ENCODE results near the gene KRT25.

KRT25 gene

DNA sequence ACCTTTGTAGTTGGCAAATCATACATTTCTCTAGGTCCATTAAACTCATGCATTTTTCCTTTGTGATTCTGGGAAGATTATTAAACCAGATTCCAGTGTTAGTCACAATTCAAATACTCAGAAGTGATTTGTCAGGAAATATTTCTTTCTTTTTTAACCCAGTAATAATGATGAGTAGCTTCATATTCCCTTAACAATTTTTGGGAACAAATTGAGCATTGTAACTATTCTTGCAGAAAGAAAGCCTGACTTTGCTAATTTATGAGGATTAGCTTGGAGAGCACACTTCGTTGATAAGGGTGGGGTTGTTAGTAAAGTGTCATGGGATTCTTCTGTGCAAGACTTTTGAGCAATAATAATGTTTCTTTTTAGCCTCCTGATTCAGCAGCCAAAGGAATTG is 32.9 kb downstream of the KRT25 start:
- Histone ChIP-seq H3K9me3 (ENCODE audit: control insufficient read depth in 2 of 2, low read length in 2 of 2) (no peaks in the 10 kb centered on the region), H3K4me1 (ENCODE audit: control insufficient read depth, insufficient read depth, low read length) (no peaks in the 10 kb centered on the region), H3K36me3 (ENCODE audit: control insufficient read depth in 2 of 2, insufficient read depth in 2 of 2, low read length in 2 of 2) (no peaks in the 10 kb centered on the region), H3K27me3 (ENCODE audit: control insufficient read depth in 1 of 2, insufficient read depth in 2 of 2, low read length in 2 of 2) (no peaks in the 10 kb centered on the region), H3K9ac (ENCODE audit: low read length in 2 of 2) (no peak overlapping the region), H3K27ac (ENCODE audit: low read length) (no peak overlapping the region), H3K4me3 (ENCODE audit: low read length in 2 of 2) (no peak overlapping the region)

DNA sequence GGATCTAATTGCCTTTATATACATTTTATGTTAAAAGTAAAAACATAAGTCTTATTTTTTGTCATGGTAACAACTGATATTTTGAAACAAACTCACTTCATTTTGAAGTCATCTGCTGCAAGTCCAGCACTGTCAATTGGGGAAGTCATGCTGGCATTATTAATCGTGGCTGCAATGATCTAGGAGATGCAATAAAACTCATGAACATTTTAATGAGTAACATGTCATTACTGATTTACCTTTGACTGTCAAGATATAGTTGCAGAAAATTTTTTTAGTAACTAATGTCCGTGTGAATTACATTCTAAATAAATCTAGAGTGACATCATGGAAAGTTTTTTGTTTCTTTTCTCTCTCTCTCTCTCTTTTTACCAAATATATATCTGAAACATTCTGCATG is 34.2 kb downstream of the KRT25 start:
- H3K4me1 ChIP-seq (ENCODE audit: control insufficient read depth, insufficient read depth, low read length), result no peaks in the 10 kb centered on the region
- no peaks in the 10 kb centered on the region for H3K9me3 ChIP-seq (ENCODE audit: control insufficient read depth in 2 of 2, low read length in 2 of 2)
- H3K9ac ChIP-seq (ENCODE audit: low read length in 2 of 2), result no peak overlapping the region
- no peaks in the 10 kb centered on the region for H3K36me3 ChIP-seq (ENCODE audit: control insufficient read depth in 2 of 2, insufficient read depth in 2 of 2, low read length in 2 of 2)
- no peak overlapping the region for H3K4me3 ChIP-seq (ENCODE audit: low read length in 2 of 2)
- H3K27ac ChIP-seq (ENCODE audit: low read length), result no peak overlapping the region
- H3K27me3 ChIP-seq (ENCODE audit: control insufficient read depth in 1 of 2, insufficient read depth in 2 of 2, low read length in 2 of 2), result peaks cover 0 to 2% of the 10 kb centered on the region in 2 donors

DNA sequence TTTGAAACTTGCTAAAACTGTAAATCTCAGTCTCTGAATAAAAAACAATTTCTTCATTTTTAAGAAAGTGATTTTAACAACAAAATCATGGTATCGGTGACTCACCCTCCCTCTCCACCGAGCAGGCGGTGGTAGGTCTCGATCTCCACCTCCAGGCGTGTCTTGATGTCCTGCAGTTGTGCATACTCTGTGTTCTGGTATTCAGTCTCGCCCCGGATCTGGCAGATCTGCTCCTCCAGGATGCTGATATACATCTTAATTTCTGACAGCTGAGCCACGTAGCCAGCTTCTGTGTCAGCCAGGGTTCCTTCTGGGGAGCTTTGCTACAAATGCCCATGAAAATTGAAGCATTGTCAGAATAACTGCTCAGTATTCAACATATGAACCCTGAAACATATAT is 36.2 kb downstream of the KRT25 start:
- Histone ChIP-seq H3K9ac (ENCODE audit: low read length in 2 of 2) (no peak overlapping the region), H3K9me3 (ENCODE audit: control insufficient read depth in 2 of 2, low read length in 2 of 2) (no peaks in the 10 kb centered on the region), H3K27me3 (ENCODE audit: control insufficient read depth in 1 of 2, insufficient read depth in 2 of 2, low read length in 2 of 2) (peaks cover 2 to 5% of the 10 kb centered on the region in 2 donors), H3K4me1 (ENCODE audit: control insufficient read depth, insufficient read depth, low read length) (no peaks in the 10 kb centered on the region), H3K27ac (ENCODE audit: low read length) (no peak overlapping the region), H3K4me3 (ENCODE audit: low read length in 2 of 2) (no peak overlapping the region), H3K36me3 (ENCODE audit: control insufficient read depth in 2 of 2, insufficient read depth in 2 of 2, low read length in 2 of 2) (no peaks in the 10 kb centered on the region)

DNA sequence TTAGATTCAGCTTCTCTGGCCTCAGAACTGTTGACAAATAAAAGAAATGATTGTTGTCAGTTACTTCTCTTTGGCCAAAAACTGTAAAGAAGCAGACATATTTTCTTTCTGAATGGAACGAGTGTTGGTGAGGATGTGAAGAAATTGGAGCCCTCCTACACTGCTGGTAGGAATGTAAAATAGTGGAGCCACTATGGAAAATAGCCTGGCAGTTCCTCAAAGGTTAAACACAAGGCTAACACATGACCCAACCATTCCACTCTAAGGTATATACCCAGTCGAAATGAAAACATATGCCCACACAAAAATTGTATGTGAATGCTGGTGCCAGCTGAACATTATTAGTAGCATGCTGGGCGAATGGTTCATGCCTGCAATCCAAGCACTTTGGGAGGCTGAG is 37.4 kb downstream of the KRT25 start:
- no peaks in the 10 kb centered on the region for H3K4me1 ChIP-seq (ENCODE audit: control insufficient read depth, insufficient read depth, low read length)
- no peaks in the 10 kb centered on the region for H3K9me3 ChIP-seq (ENCODE audit: control insufficient read depth in 2 of 2, low read length in 2 of 2)
- no peak overlapping the region for H3K27ac ChIP-seq (ENCODE audit: low read length)

DNA sequence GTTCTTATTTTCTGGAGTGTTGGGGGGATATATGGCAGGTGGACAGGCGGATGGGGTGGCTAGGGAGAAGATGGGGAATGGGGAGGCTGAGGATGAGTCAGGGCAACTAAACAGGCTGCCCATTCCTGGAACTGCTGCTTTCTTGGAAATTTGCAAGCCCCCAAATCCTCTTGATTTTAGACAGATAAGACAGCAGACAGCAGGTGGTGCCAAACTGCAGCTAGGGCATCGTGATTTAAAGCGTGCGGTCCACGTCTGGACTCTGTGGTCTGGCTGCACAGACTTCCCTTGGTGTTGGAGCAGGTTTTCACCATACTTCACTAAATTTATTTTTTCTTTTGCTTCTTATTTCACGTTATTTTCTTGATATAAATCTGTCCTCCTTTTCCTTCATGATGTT is 40.7 kb downstream of the KRT25 start:
- Histone ChIP-seq H3K4me1 (ENCODE audit: control insufficient read depth, insufficient read depth, low read length) (no peaks in the 10 kb centered on the region), H3K27ac (ENCODE audit: low read length) (no peak overlapping the region), H3K4me3 (ENCODE audit: low read length in 2 of 2) (no peak overlapping the region), H3K9ac (ENCODE audit: low read length in 2 of 2) (no peak overlapping the region), H3K36me3 (ENCODE audit: control insufficient read depth in 2 of 2, insufficient read depth in 2 of 2, low read length in 2 of 2) (no peaks in the 10 kb centered on the region), H3K27me3 (ENCODE audit: control insufficient read depth in 1 of 2, insufficient read depth in 2 of 2, low read length in 2 of 2) (peaks cover 4 to 5% of the 10 kb centered on the region in 2 donors), H3K9me3 (ENCODE audit: control insufficient read depth in 2 of 2, low read length in 2 of 2) (no peaks in the 10 kb centered on the region)

More for the DNA sequence above, 37.4 kb downstream of the KRT25 start:
- Histone ChIP-seq H3K36me3 (ENCODE audit: control insufficient read depth in 2 of 2, insufficient read depth in 2 of 2, low read length in 2 of 2) (no peaks in the 10 kb centered on the region), H3K27me3 (ENCODE audit: control insufficient read depth in 1 of 2, insufficient read depth in 2 of 2, low read length in 2 of 2) (peaks cover 2 to 5% of the 10 kb centered on the region in 2 donors), H3K4me3 (ENCODE audit: low read length in 2 of 2) (no peak overlapping the region), H3K9ac (ENCODE audit: low read length in 2 of 2) (no peak overlapping the region)

DNA sequence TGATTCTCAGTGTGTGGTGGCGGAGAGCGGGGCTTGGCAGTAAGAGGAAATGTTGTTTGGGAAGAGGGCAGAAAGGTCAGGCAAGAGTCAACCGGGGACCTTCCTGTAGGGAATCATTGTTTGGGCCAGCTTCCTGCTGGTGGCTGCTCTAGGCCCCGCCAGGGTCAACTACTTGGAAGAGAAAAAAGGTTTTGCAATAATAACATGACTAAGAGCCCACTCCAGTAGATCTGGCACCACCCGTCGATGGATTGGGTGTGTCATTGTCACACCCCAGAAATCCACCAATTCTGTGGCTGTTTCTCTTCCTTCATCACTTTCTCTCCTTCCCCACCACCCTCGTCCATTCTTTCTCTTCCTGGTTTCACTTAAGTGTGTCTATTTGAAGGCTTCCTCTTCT is 47.4 kb downstream of the KRT25 start:
- Histone ChIP-seq H3K9ac (ENCODE audit: low read length in 2 of 2) (no peak overlapping the region), H3K27me3 (ENCODE audit: control insufficient read depth in 1 of 2, insufficient read depth in 2 of 2, low read length in 2 of 2) (peaks cover 0 to 5% of the 10 kb centered on the region in 2 donors), H3K4me1 (ENCODE audit: control insufficient read depth, insufficient read depth, low read length) (no peaks in the 10 kb centered on the region), H3K4me3 (ENCODE audit: low read length in 2 of 2) (no peak overlapping the region), H3K36me3 (ENCODE audit: control insufficient read depth in 2 of 2, insufficient read depth in 2 of 2, low read length in 2 of 2) (no peaks in the 10 kb centered on the region), H3K27ac (ENCODE audit: low read length) (no peak overlapping the region), H3K9me3 (ENCODE audit: control insufficient read depth in 2 of 2, low read length in 2 of 2) (no peaks in the 10 kb centered on the region)

DNA sequence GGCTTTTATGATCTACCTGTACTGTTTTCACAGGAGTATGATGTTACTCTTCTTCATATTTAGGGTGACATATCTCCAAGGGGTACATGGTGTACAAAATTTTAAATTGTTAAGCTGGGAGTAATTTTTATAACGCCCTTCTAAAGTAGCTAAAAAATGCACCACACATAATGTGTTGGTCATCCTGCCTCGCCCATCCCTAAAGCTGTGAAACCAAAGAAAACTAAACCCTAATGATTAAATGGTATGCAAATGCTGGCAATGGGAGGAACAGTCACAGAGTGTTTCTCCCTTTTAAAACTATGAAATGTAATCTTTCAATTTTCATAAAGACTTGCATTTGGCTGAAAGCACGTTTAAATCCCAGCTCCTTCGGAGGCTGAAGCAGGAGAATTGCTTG is 49.5 kb downstream of the KRT25 start:
- Histone ChIP-seq H3K9ac (ENCODE audit: low read length in 2 of 2) (no peak overlapping the region), H3K27me3 (ENCODE audit: control insufficient read depth in 1 of 2, insufficient read depth in 2 of 2, low read length in 2 of 2) (peaks cover 0 to 3% of the 10 kb centered on the region in 2 donors), H3K4me1 (ENCODE audit: control insufficient read depth, insufficient read depth, low read length) (no peaks in the 10 kb centered on the region), H3K9me3 (ENCODE audit: control insufficient read depth in 2 of 2, low read length in 2 of 2) (no peaks in the 10 kb centered on the region), H3K4me3 (ENCODE audit: low read length in 2 of 2) (no peak overlapping the region), H3K27ac (ENCODE audit: low read length) (no peak overlapping the region), H3K36me3 (ENCODE audit: control insufficient read depth in 2 of 2, insufficient read depth in 2 of 2, low read length in 2 of 2) (no peaks in the 10 kb centered on the region)

DNA sequence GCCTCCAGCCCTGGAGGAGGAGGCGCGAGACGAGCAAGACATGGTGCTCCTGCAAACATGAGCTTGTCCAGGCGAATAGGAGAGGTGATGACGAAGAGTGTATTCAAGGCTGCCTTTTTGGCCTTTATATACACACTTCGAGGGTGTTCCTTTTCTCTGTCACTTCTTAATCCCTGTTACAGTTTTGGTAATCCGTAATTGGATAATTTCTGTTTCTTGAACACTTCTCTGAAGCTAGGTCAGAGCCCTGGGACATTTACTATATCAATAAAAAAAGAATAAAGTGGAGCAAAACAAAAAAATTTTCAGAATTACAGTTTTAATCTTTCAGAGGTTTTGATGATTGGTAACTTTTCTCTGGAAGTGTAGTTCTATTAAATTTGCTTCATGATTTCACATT is 51.5 kb downstream of the KRT25 start, which contains the start of gene KRT24:
Gene KRT24, minus strand, starts transcription at position 101 of the 400 bp plus-strand sequence. Its CDS starts 59 bp downstream, at position 42.
- Histone ChIP-seq H3K4me3 (ENCODE audit: low read length in 2 of 2) (no peak within 1 kb of the TSS), H3K4me1 (ENCODE audit: control insufficient read depth, insufficient read depth, low read length) (no peaks in the 10 kb centered on the region), H3K27ac (ENCODE audit: low read length) (no peak within 1 kb of the TSS), H3K9ac (ENCODE audit: low read length in 2 of 2) (no peak within 1 kb of the TSS), H3K9me3 (ENCODE audit: control insufficient read depth in 2 of 2, low read length in 2 of 2) (no peaks in the 10 kb centered on the region), H3K27me3 (ENCODE audit: control insufficient read depth in 1 of 2, insufficient read depth in 2 of 2, low read length in 2 of 2) (peaks cover 0 to 3% of the 10 kb centered on the region in 2 donors), H3K36me3 (ENCODE audit: control insufficient read depth in 2 of 2, insufficient read depth in 2 of 2, low read length in 2 of 2) (no peaks in the 10 kb centered on the region)

DNA sequence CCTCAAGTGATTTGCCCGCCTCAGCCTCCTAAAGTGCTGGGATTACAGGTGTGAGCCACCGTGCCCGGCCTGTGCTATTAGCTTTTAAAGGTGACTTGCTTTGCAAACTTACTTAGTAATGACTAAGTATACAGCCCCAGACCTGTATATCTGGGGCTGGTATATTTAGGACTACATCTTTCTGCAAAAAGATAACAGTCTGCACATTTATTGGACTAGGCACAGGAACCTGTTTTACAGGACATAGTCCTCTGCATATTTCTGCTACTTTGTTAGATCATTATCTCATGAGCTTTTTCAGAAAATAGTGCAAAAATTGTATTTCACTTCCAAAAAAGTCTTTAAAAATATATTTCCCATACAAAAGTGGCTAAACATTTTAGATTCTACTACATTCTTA is 52.9 kb downstream of the KRT25 start:
- no peak overlapping the region for H3K9ac ChIP-seq (ENCODE audit: low read length in 2 of 2)
- H3K4me1 ChIP-seq (ENCODE audit: control insufficient read depth, insufficient read depth, low read length), result no peaks in the 10 kb centered on the region
- no peaks in the 10 kb centered on the region for H3K9me3 ChIP-seq (ENCODE audit: control insufficient read depth in 2 of 2, low read length in 2 of 2)
- H3K36me3 ChIP-seq (ENCODE audit: control insufficient read depth in 2 of 2, insufficient read depth in 2 of 2, low read length in 2 of 2), result no peaks in the 10 kb centered on the region
- no peak overlapping the region for H3K4me3 ChIP-seq (ENCODE audit: low read length in 2 of 2)
- H3K27ac ChIP-seq (ENCODE audit: low read length), result no peak overlapping the region
- H3K27me3 ChIP-seq (ENCODE audit: control insufficient read depth in 1 of 2, insufficient read depth in 2 of 2, low read length in 2 of 2), result peaks cover 3% of the 10 kb centered on the region in 2 donors

DNA sequence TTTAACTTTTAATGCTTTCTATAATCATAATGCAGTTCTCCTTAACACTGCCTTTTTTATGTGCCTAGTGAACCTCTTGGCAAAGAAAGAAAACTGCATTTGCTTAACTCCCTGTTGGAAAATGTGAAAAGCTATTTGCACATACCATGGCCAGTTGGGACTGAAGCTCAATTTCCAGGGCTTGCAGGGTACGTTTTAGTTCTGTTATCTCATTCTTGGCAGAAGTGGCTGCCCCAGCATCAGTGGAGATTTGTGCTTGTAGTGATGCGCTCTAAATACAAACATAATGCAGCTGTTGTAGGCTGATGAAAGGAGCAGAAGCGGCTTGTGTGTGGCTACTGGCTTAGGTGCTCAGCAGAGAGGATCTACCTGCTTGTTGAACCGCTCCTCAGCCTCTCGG is 55.3 kb downstream of the KRT25 start:
- Histone ChIP-seq H3K4me1 (ENCODE audit: control insufficient read depth, insufficient read depth, low read length) (no peaks in the 10 kb centered on the region), H3K27ac (ENCODE audit: low read length) (no peak overlapping the region), H3K27me3 (ENCODE audit: control insufficient read depth in 1 of 2, insufficient read depth in 2 of 2, low read length in 2 of 2) (peaks cover 3% of the 10 kb centered on the region in 2 donors), H3K9ac (ENCODE audit: low read length in 2 of 2) (no peak overlapping the region), H3K9me3 (ENCODE audit: control insufficient read depth in 2 of 2, low read length in 2 of 2) (no peaks in the 10 kb centered on the region), H3K36me3 (ENCODE audit: control insufficient read depth in 2 of 2, insufficient read depth in 2 of 2, low read length in 2 of 2) (no peaks in the 10 kb centered on the region), H3K4me3 (ENCODE audit: low read length in 2 of 2) (no peak overlapping the region)

DNA sequence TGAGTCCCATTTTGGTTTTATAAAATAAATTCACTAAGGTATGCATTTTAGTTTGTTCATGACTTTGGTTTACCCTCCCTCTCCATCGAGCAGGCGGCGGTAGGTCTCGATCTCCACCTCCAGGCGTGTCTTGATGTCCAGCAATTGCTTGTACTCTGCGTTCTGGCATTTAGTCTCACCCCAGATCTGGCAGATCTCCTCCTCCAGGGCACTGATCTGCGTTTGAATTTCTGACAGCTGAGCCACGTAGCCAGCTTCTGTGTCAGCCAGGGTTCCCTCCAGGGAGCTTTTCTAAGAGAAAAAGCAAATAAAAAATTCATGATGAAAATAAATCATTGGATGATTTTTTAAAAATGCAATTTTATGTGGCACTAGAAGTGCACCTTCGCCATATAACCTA is 55.8 kb downstream of the KRT25 start:
- H3K36me3 ChIP-seq (ENCODE audit: control insufficient read depth in 2 of 2, insufficient read depth in 2 of 2, low read length in 2 of 2), result no peaks in the 10 kb centered on the region
- H3K4me3 ChIP-seq (ENCODE audit: low read length in 2 of 2), result no peak overlapping the region
- H3K27ac ChIP-seq (ENCODE audit: low read length), result no peak overlapping the region
- H3K4me1 ChIP-seq (ENCODE audit: control insufficient read depth, insufficient read depth, low read length), result no peaks in the 10 kb centered on the region
- H3K9ac ChIP-seq (ENCODE audit: low read length in 2 of 2), result no peak overlapping the region
- no peaks in the 10 kb centered on the region for H3K9me3 ChIP-seq (ENCODE audit: control insufficient read depth in 2 of 2, low read length in 2 of 2)
- H3K27me3 ChIP-seq (ENCODE audit: control insufficient read depth in 1 of 2, insufficient read depth in 2 of 2, low read length in 2 of 2), result peaks cover 3% of the 10 kb centered on the region in 2 donors

All from stomach smooth muscle (tissue), 2 donors.